ENCODE data around the gene EXT2. TPM values are rescaled to one million over a fixed set of nuclear protein-coding genes. Genes with fewer than 3 reads are reported as not detected.

EXT2 gene
- total and polyA plus RNA-seq, 2 of the 13 experiments (the other 11 are each of a cell fraction or from before 2014, with no cell fraction given) = 61.5 to 68.7 TPM

- TF ChIP-seq ZNF770 (CRISPR knock-in tag; IDR thresholded peaks at IDR 0.05) (peak; percentile 89), U2AF1 (optimal IDR thresholded peaks at IDR 0.05; ENCODE audit: low read depth, low read length) (no peak), AHR (CRISPR knock-in tag; IDR thresholded peaks at IDR 0.05) (0 out of 2 replicates have a peak, but pooled peaks have one; percentile 39), HOXA9 (CRISPR knock-in tag; IDR thresholded peaks at IDR 0.05; ENCODE audit: borderline replicate concordance) (no peak), ATF1 (CRISPR knock-in tag; IDR thresholded peaks at IDR 0.05) (no peak), REXO4 (CRISPR knock-in tag; IDR thresholded peaks at IDR 0.05; ENCODE audit: borderline replicate concordance) (no peak), ZNF780A (CRISPR knock-in tag; IDR thresholded peaks at IDR 0.05) (no peak; the same call in 1 of the 2 replicates), ZNF503 (CRISPR knock-in tag; IDR thresholded peaks at IDR 0.05) (no peak), ZNF7 (CRISPR knock-in tag; IDR thresholded peaks at IDR 0.05) (no peak), ZZZ3 (CRISPR knock-in tag; IDR thresholded peaks at IDR 0.05; ENCODE audit: borderline replicate concordance) (no peak), ATM (IDR thresholded peaks at IDR 0.05; ENCODE audit: borderline replicate concordance) (no peak), ZNF160 (CRISPR knock-in tag; IDR thresholded peaks at IDR 0.05) (no peak), GPBP1L1 (CRISPR knock-in tag; IDR thresholded peaks at IDR 0.05) (no peak), ZBTB4 (CRISPR knock-in tag; IDR thresholded peaks at IDR 0.05; ENCODE audit: borderline replicate concordance) (no peak), ZNF674 (CRISPR knock-in tag; IDR thresholded peaks at IDR 0.05; ENCODE audit: low read depth) (no peak), YEATS4 (CRISPR knock-in tag; IDR thresholded peaks at IDR 0.05; ENCODE audit: borderline replicate concordance) (peak; percentile 83), HNRNPK (IDR thresholded peaks at IDR 0.05; ENCODE audit: low read depth, low read length, poor library complexity, severe bottlenecking) (no peak), LCORL (IDR thresholded peaks at IDR 0.05) (no peak), LCORL (CRISPR knock-in tag; IDR thresholded peaks at IDR 0.05) (no peak), TAF1 (CRISPR knock-in tag; IDR thresholded peaks at IDR 0.05) (peak; percentile 60; the same call in 1 of the 2 replicates), ZFP37 (CRISPR knock-in tag; IDR thresholded peaks at IDR 0.05; ENCODE audit: borderline replicate concordance) (no peak), ZNF564 (CRISPR knock-in tag; IDR thresholded peaks at IDR 0.05) (peak; percentile 38; the same call in 1 of the 2 replicates)
Measured at GRCh38 chr11:44095506-44096359, at the start of gene EXT2 (continued).
